Mesothelial cell of epicardium (in vitro differentiated cells): ENCODE results near the gene GATAD2A. TPM values are rescaled to one million over a fixed set of nuclear protein-coding genes. Genes with fewer than 3 reads are reported as not detected.
A peak's percentile ranks its signal among the peaks of the same experiment; 100 is the strongest.
"Not testable (repeated sequence)": the region's sequence is repeated elsewhere in the genome, so short reads cannot be mapped to it uniquely, and the experiment has no call there.

ENCODE experiments used
- DNase-seq, 2 experiments: peaks; one replicate each; pipeline ENCODE4 v3.0.0; 2021; ENCODE audit warnings: low spot score in 2 of 2; ENCODE audit not compliant: unreplicated experiment in 2 of 2
- H3K27ac Mint-ChIP-seq: 2 replicates; pipeline ENCODE4 v1.8.0; 2021; ENCODE audit warnings: mixed read lengths
- H3K27me3 Mint-ChIP-seq: 2 replicates; pipeline ENCODE4 v1.8.0; 2021; ENCODE audit warnings: low read depth, mixed read lengths
- H3K36me3 Mint-ChIP-seq: 2 replicates; pipeline ENCODE4 v1.8.0; 2021; ENCODE audit warnings: mixed read lengths
- H3K4me1 Mint-ChIP-seq: 2 replicates; pipeline ENCODE4 v1.8.0; 2021; ENCODE audit warnings: mixed read lengths
- H3K4me3 Mint-ChIP-seq: 2 replicates; pipeline ENCODE4 v1.8.0; 2021; ENCODE audit warnings: mild to moderate bottlenecking, moderate library complexity, mixed read lengths
- H3K9me3 Mint-ChIP-seq: 2 replicates; pipeline ENCODE4 v1.8.0; 2021; ENCODE audit warnings: mixed read lengths
- CTCF ChIP-seq: fragments of 200-600 bp; sonication (generic); IDR thresholded peaks from one replicate; pipeline ENCODE4 v1.5.0; 2021; ENCODE audit warnings: antibody characterized with exemption; ENCODE audit not compliant: unreplicated experiment
- total RNA-seq: library from RNA; stranded (reverse); gene quantifications from 3 replicates; pipeline ENCODE4 v1.2.1, GENCODE V29; 2021

Gene GATAD2A
- total RNA-seq, 1 donor from 2014 or later: 113 TPM

- peak overlapping the region; percentile 95 for H3K27ac Mint-ChIP-seq
- peaks cover 45% of the 10 kb centered on the region for H3K36me3 Mint-ChIP-seq
- H3K9me3 Mint-ChIP-seq: peaks cover 20% of the 10 kb centered on the region
- H3K4me1 Mint-ChIP-seq: peaks cover 46% of the 10 kb centered on the region
- no peak overlapping the region for H3K4me3 Mint-ChIP-seq
- DNase-seq: no peak
- no peak for TF ChIP-seq CTCF
- H3K27me3 Mint-ChIP-seq: no peaks in the 10 kb centered on the region
These were observed 60.1 kb downstream of the GATAD2A start for GRCh38 chr19:19465436-19466070.

GRCh38 chr19:19466201-19466600 lies 60.7 kb downstream of the GATAD2A start:
- Mint-ChIP-seq H3K4me3 (no peak overlapping the region), H3K4me1 (peaks cover 40% of the 10 kb centered on the region), H3K27ac (peak overlapping the region; percentile 62), H3K27me3 (no peaks in the 10 kb centered on the region), H3K36me3 (peaks cover 47% of the 10 kb centered on the region), H3K9me3 (peaks cover 21% of the 10 kb centered on the region)
- TF ChIP-seq CTCF: no peak
- no peak for DNase-seq

- no peak for DNase-seq
- Mint-ChIP-seq H3K27me3 (no peaks in the 10 kb centered on the region), H3K36me3 (peaks cover 49% of the 10 kb centered on the region), H3K4me3 (no peak overlapping the region), H3K9me3 (peaks cover 21% of the 10 kb centered on the region), H3K27ac (no peak overlapping the region), H3K4me1 (peaks cover 18% of the 10 kb centered on the region)
- TF ChIP-seq CTCF: no peak
These were observed 63.1 kb downstream of the GATAD2A start for GRCh38 chr19:19468424-19469050.

GRCh38 chr19:19470579-19470978 lies 65.1 kb downstream of the GATAD2A start:
- no peak for DNase-seq
- TF ChIP-seq CTCF: no peak
- Mint-ChIP-seq H3K27me3 (no peaks in the 10 kb centered on the region), H3K27ac (no peak overlapping the region), H3K36me3 (peaks cover 46% of the 10 kb centered on the region), H3K4me3 (no peak overlapping the region), H3K4me1 (peaks cover 8% of the 10 kb centered on the region), H3K9me3 (peaks cover 21% of the 10 kb centered on the region)

GRCh38 chr19:19471682-19472081 lies 66.2 kb downstream of the GATAD2A start:
- Mint-ChIP-seq H3K4me1 (peaks cover 13% of the 10 kb centered on the region), H3K27me3 (no peaks in the 10 kb centered on the region), H3K27ac (peak overlapping the region; percentile 50), H3K36me3 (peaks cover 36% of the 10 kb centered on the region), H3K4me3 (no peak overlapping the region), H3K9me3 (peaks cover 21% of the 10 kb centered on the region)
- DNase-seq: no peak
- no peak for TF ChIP-seq CTCF

- Mint-ChIP-seq H3K9me3 (peaks cover 21% of the 10 kb centered on the region), H3K27ac (peak overlapping the region; percentile 50), H3K36me3 (peaks cover 32% of the 10 kb centered on the region), H3K4me1 (peaks cover 13% of the 10 kb centered on the region)
- not testable (repeated sequence) for H3K27me3 Mint-ChIP-seq, DNase-seq, H3K4me3 Mint-ChIP-seq
These were observed 66.6 kb downstream of the GATAD2A start for GRCh38 chr19:19472106-19472505.
